GM13977 (cell line): ENCODE data around the gene NHS.

Experiments
- DNase-seq: peaks from one replicate; pipeline ENCODE4 v3.0.0; 2012; ENCODE audit warnings: low spot score
- CTCF ChIP-seq: IDR thresholded peaks from 2 replicates; pipeline ENCODE4 v1.5.1; 2012; ENCODE audit warnings: mild to moderate bottlenecking, control low read depth; ENCODE audit not compliant: insufficient read depth; ENCODE audit errors: extremely low read depth, missing control alignments
- in situ Hi-C: fragments of 300-500 bp; cut with MboI; formaldehyde crosslinking; loops from one replicate; pipeline ENCODE4 v1.12.0; 2022; ENCODE audit warnings: low sequenced_read_pairs, low pct_unique_long_range_greater_than_20kb, mixed read lengths, inconsistent platforms; ENCODE audit not compliant: unreplicated experiment

Gene NHS

GRCh38 chrX:17473021-17473420, 98.0 kb downstream of the NHS start:
- no peak for DNase-seq
- no peak for TF ChIP-seq CTCF
- in situ Hi-C loops: no loop called here

- no peak for TF ChIP-seq CTCF
- DNase-seq: no peak
- in situ Hi-C loops: no loop called here
Measured at GRCh38 chrX:17474892-17475291, 99.9 kb downstream of the NHS start.

- DNase-seq: no peak
- TF ChIP-seq CTCF: no peak
- in situ Hi-C loops: no loop called here
Measured at GRCh38 chrX:17475449-17476217, 100.6 kb downstream of the NHS start.

- in situ Hi-C loops: no loop called here
- no peak for DNase-seq
- TF ChIP-seq CTCF: no peak
Measured at GRCh38 chrX:17476411-17476810, 101.4 kb downstream of the NHS start.

GRCh38 chrX:17481086-17481485, 106.1 kb downstream of the NHS start:
- no peak for TF ChIP-seq CTCF
- no peak for DNase-seq
- in situ Hi-C loops: no loop called here

GRCh38 chrX:17484592-17484991, 109.6 kb downstream of the NHS start:
- in situ Hi-C loops: no loop called here
- no peak for DNase-seq
- no peak for TF ChIP-seq CTCF
